GM11168 (cell line): ENCODE data around the gene CHN2.

ENCODE experiments used
- in situ Hi-C: fragments of 300-500 bp; cut with MboI; formaldehyde crosslinking; loops from one replicate; pipeline ENCODE4 v1.12.0; 2022; ENCODE audit warnings: low sequenced_read_pairs; ENCODE audit not compliant: unreplicated experiment

CHN2 gene

DNA sequence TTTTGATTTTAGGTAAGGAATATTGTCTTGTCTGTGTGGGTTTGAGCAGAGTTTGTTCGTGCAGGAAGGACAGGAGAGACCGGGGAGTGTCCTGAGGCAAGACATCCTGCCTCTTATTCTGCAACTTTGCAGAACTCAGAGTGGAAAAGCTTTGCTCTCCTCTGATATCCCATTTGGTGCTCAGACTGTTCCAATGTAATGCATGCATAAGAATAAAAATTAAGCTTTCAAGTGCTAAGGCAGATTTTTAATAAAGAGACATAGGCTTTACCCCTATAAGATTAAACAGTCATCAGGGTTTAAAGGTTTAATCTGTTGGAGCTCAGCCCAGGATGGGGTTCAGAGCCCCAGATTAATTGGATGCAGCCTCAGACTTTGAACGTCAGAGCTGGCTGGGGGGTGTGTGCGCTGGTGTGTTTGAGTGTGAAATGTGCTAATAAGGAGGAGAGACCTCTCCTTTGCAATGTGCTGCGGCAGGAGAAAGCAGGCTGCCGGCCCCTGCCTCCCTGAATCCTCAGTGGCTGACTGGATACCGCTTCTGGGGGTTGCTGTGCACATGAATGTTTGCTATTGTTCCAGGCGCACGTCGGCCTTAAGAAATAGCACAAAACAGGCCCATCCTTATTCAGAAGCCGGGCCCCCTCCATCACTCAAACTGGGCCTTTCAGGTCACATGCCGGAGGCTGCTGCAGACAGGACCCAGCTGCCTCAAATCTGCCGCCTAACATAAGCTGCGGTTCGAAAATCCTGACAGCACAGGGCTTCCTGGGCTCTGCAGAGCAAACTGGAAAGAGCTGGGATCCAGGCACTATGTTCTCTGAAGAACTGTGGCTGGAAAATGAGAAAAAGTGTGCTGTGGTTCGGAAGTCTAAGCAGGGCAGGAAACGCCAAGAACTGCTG lies 285.0 kb downstream of the CHN2 start:
- in situ Hi-C loops = no loop called here

DNA sequence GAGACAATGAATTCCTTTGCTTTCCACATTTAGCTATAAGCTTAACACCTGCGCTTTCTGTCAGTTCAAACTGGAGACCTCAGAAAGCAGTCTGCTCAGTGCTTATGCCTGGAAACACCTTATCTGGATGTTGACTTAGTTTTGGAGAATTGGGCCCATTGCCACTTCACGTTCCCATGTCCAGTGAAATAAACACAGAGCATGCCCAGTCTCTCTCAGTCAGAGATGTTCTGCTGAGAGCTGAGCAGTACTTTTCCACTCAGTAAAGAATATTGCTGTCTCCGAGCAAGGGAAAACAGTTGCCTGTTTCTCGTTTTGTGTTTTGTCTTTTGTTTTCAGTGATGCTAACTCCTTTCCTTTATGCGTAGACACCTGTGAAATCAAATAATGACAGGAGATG lies 285.9 kb downstream of the CHN2 start:
- in situ Hi-C loops = no loop called here

DNA sequence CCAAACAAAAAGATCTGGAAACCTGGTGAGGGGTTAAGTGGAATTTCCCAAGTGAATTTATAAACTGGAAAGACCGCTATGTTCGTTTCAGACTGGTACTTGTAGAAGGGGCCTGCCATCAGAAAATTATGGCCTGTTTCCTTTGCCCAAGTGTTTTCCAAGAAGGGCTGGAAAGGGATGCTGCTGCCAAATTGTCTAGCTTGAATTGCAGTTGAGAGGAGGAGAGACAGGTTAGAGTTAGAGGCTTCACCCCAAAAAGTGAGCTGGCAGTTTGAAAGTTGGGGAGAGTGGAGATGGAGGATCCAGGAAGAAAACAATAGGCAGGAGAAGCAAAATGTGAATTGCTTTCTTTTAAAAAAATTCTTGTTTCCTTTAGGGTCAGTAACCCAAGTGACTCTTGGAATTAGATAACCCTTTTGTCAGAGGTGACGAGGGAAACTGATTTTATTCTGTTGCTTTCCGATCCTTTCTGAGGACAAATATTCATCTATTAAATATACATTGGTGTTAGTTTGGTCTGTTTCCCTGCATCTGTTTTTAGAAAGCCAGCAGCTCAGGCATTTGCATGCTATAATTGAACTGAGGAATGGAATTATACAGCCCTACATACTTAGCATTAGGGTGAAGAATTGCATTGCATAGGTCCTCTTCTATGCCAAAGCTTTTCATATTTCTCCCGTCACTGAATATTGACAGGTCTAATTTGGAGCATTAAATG lies 286.5 kb downstream of the CHN2 start:
- in situ Hi-C loops = no loop called here

DNA sequence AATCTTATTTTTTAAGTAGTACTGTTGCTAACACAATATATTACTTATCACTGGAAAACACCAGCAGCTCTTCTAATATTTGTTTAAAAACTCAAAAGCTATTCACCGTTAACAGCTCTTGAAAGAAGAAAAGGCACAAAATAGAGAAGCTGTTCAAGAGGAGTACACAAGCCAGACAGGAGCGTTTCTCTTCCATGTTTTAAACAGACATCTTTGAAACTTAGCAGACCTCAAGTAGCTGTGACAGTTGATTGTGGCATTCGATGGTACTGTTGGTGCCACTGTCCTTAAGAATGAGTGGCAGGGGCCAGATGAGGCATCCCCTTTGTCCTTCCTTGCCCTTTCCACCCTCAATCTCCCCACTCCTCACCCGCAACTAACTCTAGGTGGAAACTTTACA lies 287.5 kb downstream of the CHN2 start:
- in situ Hi-C loops = no loop called here

- in situ Hi-C loops = no loop called here
Measured at GRCh38 chr7:29483219-29484104, 288.9 kb downstream of the CHN2 start.

DNA sequence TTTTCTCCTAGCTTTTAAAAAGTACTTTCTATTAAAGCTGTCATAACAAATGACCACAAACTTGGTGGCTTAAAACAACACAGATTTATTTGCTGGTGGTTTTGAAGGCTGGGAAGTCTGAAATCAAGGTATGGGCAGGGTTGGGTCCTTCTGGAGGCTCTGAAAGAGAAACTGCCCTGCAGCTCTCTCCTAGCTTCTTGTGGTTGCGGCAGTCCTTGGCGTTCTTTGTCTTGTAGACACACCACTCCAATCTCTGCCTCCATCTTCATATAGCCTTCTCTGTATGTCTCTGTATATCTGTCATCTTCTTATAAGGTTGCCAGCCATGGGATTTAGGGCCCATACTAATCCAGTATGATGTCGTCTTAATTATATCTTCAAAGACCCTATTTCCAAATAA lies 289.7 kb downstream of the CHN2 start:
- in situ Hi-C loops = no loop called here

DNA sequence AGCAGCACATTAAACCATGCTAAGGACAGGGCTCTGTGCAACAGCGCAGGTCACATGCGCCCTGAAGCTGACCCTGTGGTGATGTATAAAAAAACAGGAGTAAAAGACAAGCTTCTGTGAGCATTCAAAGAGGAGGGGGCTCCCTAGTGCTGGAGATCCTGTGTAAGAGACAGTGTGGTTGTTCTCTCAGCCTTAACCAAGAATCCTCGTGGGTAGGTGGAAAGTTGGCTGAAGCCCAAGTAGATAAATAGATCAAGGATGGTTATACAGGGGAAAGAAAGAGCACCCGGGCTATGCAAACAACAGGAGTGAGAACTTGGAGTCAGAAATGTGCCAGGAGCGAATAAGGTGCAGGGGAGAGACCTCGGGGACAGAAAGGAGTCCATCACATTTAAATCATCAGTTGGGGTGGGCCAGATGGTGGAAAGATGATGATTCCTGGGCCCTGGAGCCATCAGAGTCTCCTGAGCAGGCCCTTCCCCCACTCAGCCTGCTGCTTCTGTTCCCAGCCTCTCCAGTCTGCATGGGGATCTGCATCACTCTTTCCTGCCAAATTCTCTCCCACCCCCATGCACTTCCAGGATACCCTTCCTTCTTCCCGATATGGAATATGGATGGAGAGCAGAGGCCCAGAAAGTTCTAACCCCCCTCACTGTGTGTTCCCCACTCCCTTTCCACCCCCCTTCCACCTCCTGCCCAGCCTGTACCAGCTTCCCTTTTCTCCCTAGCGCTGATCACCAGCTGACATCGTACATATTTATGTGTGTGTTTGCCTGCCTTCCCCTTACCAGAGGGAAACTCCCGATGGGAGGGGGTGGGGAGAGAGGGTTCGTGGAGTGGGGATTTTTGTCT lies 291.0 kb downstream of the CHN2 start:
- in situ Hi-C loops = no loop called here

DNA sequence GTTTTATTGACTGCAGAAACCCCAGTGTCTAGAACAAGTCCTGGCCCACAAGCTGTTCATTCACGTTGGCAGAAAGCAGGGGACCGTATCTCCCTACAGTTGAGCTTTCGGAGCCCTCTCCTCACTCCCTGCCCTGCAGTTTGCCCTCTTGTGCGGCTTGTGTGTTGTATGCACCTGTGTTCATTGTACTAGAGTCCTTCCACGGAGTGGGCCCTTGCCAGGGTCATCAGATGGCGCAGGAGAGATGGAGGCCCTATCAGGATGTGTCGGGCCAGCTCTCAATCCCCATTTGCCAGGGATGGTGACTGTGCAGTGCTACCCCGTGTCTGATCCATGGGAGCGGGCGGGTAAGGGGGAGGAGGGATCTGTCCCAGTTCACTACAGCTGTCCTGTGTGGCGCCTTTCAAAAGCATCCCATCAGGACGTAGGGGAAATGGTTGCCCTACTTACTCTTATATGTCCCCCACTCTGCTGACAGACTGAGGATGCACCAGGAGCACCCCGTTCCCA lies 291.7 kb downstream of the CHN2 start:
- in situ Hi-C loops = no loop called here

DNA sequence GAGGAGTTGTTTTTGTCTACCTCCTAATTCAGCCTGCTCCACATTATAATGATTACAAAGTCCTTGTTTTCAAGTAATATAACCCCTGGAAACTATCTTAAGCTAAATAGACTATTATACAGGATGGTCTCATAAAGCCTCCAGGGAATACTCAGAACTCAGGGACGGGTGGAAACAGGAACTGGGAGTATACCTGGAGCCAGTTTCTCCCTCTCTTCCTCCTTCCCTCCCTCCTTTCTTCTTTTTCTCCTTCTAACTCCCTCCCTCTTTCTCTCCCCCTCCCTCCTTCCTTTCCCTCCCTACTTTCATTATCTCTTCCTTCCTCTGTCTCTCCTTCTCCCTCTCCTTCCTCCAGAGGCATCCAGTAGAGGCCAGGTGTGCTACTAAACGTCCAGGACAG lies 292.8 kb downstream of the CHN2 start:
- in situ Hi-C loops = no loop called here

- in situ Hi-C loops = no loop called here
Measured at GRCh38 chr7:29488203-29488970, 293.8 kb downstream of the CHN2 start.

DNA sequence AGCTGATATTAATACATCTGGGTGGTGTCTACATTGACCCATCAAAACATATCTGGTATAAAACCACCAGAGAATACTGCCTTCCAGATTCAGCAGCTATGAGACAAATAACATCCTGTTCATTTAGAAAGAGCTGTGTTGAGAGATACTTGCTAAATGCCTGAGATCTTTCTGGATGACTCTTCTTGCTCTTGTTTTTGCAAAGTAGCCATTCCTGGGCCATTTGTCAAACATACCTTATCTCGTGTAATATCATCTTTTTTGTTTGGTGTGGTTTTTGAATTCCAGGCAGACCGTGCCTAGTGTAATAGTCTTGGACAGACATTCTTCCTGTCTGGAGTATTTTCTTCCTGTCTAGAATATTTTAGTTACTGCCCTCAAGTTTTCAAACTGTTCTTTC lies 294.4 kb downstream of the CHN2 start:
- in situ Hi-C loops = no loop called here

- in situ Hi-C loops = no loop called here
Measured at GRCh38 chr7:29490094-29490607, 295.6 kb downstream of the CHN2 start.

- in situ Hi-C loops = no loop called here
Measured at GRCh38 chr7:29494350-29494749, 299.8 kb downstream of the CHN2 start.

DNA sequence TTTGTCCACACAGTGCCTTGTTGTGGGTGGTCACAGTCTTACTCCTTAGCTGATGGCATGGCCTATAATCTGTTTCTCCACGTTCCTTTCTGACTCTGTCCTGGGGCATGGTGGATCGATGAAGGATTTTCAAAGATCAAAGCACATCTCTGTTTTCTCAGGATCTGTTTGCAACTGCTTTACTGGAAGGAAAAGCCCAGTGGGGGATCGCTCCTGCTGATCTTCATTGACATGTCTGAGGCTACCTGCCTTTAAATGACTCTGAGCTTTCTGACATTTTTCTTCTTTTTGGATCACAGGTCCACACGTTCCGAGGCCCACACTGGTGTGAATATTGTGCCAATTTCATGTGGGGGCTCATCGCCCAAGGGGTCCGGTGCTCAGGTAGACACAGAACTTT lies 301.1 kb downstream of the CHN2 start:
- in situ Hi-C loops = no loop called here

- in situ Hi-C loops = no loop called here
Measured at GRCh38 chr7:29496355-29497020, 301.9 kb downstream of the CHN2 start.

GRCh38 chr7:29499932-29500331 lies 305.4 kb downstream of the CHN2 start:
- in situ Hi-C loops = no loop called here

DNA sequence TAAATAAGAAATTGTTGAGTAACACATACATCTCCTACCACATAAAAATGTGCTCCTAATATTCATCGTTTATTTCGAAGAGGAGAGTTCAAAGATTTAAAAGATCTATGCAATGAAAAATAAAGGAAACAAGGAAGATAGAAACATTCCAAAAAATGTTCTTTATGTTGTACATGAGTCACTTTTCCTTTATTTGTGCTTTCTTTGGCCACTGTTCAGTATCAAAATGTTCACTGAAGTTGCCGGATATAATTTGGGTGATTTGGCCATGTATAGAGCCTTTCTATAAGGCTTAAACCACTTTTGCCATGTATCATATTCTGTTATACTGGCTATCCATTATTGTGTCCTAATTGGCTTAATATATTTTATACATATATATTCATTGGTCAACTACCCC lies 306.1 kb downstream of the CHN2 start:
- in situ Hi-C loops = no loop called here

- in situ Hi-C loops = no loop called here
Measured at GRCh38 chr7:29502133-29502532, 307.6 kb downstream of the CHN2 start.
